ENCODE measurements around the gene PRKCSH. TPM values are rescaled to one million over a fixed set of nuclear protein-coding genes. Genes with fewer than 3 reads are reported as not detected.
"Not testable (repeated sequence)": the region's sequence is repeated elsewhere in the genome, so short reads cannot be mapped to it uniquely, and the experiment has no call there.

PRKCSH gene
- total RNA-seq, 1 donor from 2014 or later, result 79.1 TPM

DNA sequence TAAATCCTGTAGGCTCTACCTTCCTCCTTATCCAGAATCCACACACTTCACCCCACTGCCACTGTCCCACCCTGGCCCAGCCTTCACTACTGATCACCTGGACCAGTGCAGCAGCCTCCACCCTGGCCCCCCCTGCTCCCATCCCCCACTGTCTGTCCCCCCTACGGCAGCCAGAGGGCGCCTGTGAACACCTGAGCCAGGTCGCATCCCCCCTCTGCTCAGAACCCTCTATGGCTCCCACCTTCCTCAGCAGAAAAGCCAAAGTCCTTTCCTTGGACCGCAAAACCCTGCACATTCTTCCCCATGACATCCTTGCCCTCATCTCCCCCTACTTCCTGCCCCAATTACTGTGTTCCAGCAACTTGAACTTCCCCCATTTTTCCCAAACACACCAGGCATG is 24.8 kb downstream of the PRKCSH start:
- Histone ChIP-seq H3K27me3 (no peaks in the 10 kb centered on the region), H3K36me3 (no peaks in the 10 kb centered on the region), H3K27ac (no peak overlapping the region), H3K4me3 (no peak overlapping the region), H3K4me1 (no peaks in the 10 kb centered on the region), H3K9me3 (no peaks in the 10 kb centered on the region)
- TF ChIP-seq, protein P1, sequence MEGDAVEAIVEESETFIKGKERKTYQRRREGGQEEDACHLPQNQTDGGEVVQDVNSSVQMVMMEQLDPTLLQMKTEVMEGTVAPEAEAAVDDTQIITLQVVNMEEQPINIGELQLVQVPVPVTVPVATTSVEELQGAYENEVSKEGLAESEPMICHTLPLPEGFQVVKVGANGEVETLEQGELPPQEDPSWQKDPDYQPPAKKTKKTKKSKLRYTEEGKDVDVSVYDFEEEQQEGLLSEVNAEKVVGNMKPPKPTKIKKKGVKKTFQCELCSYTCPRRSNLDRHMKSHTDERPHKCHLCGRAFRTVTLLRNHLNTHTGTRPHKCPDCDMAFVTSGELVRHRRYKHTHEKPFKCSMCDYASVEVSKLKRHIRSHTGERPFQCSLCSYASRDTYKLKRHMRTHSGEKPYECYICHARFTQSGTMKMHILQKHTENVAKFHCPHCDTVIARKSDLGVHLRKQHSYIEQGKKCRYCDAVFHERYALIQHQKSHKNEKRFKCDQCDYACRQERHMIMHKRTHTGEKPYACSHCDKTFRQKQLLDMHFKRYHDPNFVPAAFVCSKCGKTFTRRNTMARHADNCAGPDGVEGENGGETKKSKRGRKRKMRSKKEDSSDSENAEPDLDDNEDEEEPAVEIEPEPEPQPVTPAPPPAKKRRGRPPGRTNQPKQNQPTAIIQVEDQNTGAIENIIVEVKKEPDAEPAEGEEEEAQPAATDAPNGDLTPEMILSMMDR (IDR thresholded peaks at IDR 0.05), result no peak
- TF ChIP-seq POLR2AphosphoS5 (IDR thresholded peaks at IDR 0.05; ENCODE audit: insufficient read depth in 1 of 2, low read depth in 1 of 2) (no peak), POLR2A (IDR thresholded peaks at IDR 0.05) (no peak)
- DNase-seq (ENCODE audit: extremely low spot score in 2 of 2), result no peak
- intact Hi-C loops (cut with DNase I), result no loop called here

GRCh38 chr19:11461453-11461852 is 26.0 kb downstream of the PRKCSH start:
- no peaks in the 10 kb centered on the region for H3K36me3 ChIP-seq
- no peak overlapping the region for H3K4me3 ChIP-seq
- no peaks in the 10 kb centered on the region for H3K4me1 ChIP-seq
- TF ChIP-seq POLR2AphosphoS5 (IDR thresholded peaks at IDR 0.05; ENCODE audit: insufficient read depth in 1 of 2, low read depth in 1 of 2), result no peak
- TF ChIP-seq POLR2A (IDR thresholded peaks at IDR 0.05), result no peak
- TF ChIP-seq, protein P1 (IDR thresholded peaks at IDR 0.05), result no peak
- H3K27ac ChIP-seq, result no peak overlapping the region
- DNase-seq (ENCODE audit: extremely low spot score in 2 of 2), result no peak
- H3K27me3 ChIP-seq, result no peaks in the 10 kb centered on the region
- intact Hi-C loops (cut with DNase I), result no loop called here
- H3K9me3 ChIP-seq, result no peaks in the 10 kb centered on the region

DNA sequence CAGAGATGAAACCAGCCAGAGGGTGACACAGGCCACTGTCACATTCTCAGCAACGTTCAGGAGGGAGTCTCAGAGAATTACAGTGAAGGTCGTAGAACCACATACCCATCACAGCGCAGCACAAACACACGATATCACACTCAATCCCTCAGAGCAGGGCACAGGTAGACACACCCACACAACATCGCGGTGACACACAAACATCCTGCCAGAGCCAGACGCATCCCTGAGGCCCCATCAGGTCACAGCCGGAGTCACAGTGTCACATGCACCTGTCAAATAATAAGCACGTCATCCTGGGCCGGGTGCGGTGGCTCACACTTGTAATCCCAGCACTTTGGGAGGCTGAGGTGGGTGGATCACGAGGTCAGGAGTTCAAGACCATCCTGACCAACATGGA is 28.0 kb downstream of the PRKCSH start:
- intact Hi-C loops (cut with DNase I), result no loop called here
- Histone ChIP-seq H3K4me3 (no peak overlapping the region), H3K36me3 (no peaks in the 10 kb centered on the region), H3K9me3 (no peaks in the 10 kb centered on the region), H3K27me3 (no peaks in the 10 kb centered on the region), H3K27ac (no peak overlapping the region), H3K4me1 (no peaks in the 10 kb centered on the region)
- DNase-seq (ENCODE audit: extremely low spot score in 2 of 2), result no peak
- TF ChIP-seq POLR2A (IDR thresholded peaks at IDR 0.05) (no peak), POLR2AphosphoS5 (IDR thresholded peaks at IDR 0.05; ENCODE audit: insufficient read depth in 1 of 2, low read depth in 1 of 2) (no peak)
- TF ChIP-seq, protein P1 (IDR thresholded peaks at IDR 0.05), result no peak

DNA sequence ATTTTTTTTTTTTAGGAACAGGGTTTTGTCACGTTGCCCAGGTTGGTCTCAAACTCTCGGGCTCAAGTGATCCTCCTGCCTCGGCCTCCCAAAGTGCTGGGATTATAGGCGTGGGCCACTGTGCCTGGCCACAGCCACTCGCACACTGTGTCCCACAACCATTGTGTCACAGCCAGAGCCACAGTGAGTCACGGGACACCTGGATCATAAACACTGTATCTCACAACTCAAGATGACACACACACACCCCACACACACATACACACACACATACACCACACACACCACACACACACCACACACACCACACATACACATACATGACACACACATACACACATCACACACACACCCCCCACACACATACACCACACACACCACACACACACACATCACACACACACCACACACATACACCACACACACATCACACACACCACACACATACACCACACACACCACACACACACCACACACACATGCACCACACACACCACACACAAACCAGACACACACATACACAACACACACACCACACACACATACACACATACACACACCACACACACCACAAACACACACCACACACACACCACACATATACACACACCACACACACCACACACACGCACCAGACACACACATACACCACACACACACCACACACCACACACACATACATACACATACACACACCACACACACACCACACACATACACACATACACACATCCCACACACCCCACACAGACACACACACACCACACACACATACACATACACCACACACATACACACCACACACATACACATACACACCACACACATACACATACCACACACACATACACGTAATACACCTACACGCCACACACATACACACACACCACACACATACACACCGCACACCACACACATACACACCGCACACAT is 29.2 kb downstream of the PRKCSH start:
- TF ChIP-seq, protein P1 (IDR thresholded peaks at IDR 0.05), result no peak
- H3K27ac ChIP-seq, result no peak overlapping the region
- H3K36me3 ChIP-seq, result no peaks in the 10 kb centered on the region
- intact Hi-C loops (cut with DNase I), result no loop called here
- DNase-seq (ENCODE audit: extremely low spot score in 2 of 2), result no peak
- H3K4me3 ChIP-seq, result no peak overlapping the region
- no peaks in the 10 kb centered on the region for H3K4me1 ChIP-seq
- no peaks in the 10 kb centered on the region for H3K27me3 ChIP-seq
- H3K9me3 ChIP-seq, result no peaks in the 10 kb centered on the region

DNA sequence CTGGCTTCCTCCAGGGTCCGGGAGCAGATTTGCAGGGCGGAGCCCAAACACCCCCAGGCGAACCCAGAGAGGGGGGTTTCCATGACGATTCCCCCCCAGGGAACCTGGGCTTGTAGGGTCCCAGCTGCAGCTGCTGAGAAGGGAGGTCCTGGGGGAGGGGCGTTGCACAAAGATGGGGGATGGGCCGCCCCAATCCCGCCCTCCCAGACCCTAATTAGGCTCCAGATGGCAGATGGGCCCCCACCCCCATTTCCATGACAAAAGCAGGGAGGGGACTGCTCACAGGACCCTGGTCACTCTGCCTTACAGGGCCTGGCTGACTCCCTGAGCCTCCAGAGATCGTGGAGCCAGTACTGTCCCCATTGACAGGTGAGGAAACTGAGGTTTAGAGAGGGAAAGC is 30.2 kb downstream of the PRKCSH start:
- H3K36me3 ChIP-seq, result no peaks in the 10 kb centered on the region
- no peaks in the 10 kb centered on the region for H3K9me3 ChIP-seq
- intact Hi-C loops (cut with DNase I), result no loop called here
- H3K4me3 ChIP-seq, result no peak overlapping the region
- no peaks in the 10 kb centered on the region for H3K4me1 ChIP-seq
- no peaks in the 10 kb centered on the region for H3K27me3 ChIP-seq
- TF ChIP-seq POLR2AphosphoS5 (IDR thresholded peaks at IDR 0.05; ENCODE audit: insufficient read depth in 1 of 2, low read depth in 1 of 2) (no peak), POLR2A (IDR thresholded peaks at IDR 0.05) (no peak)
- TF ChIP-seq, protein P1 (IDR thresholded peaks at IDR 0.05), result no peak
- no peak for DNase-seq (ENCODE audit: extremely low spot score in 2 of 2)
- no peak overlapping the region for H3K27ac ChIP-seq

- DNase-seq (ENCODE audit: extremely low spot score in 2 of 2); H3K36me3 ChIP-seq; H3K27me3 ChIP-seq; H3K27ac ChIP-seq; H3K9me3 ChIP-seq; H3K4me3 ChIP-seq; intact Hi-C loops (cut with DNase I); H3K4me1 ChIP-seq: not testable (repeated sequence)
These were observed 32.9 kb downstream of the PRKCSH start for GRCh38 chr19:11468266-11468845.

Data from vagina (tissue), 2 donors.